GM12892 (cell line): ENCODE data around the gene RPGR.

ENCODE experiments used
- POLR2AphosphoS5 ChIP-seq: IDR thresholded peaks from 2 replicates; pipeline ENCODE4 v1.6.1; 2011; ENCODE audit warnings: low read depth, low read length, control low read depth
- TAF1 ChIP-seq: IDR thresholded peaks from 2 replicates; pipeline ENCODE4 v1.6.1; 2011; ENCODE audit warnings: low read depth, mild to moderate bottlenecking, control low read depth, low read length, borderline replicate concordance

- TF ChIP-seq TAF1 (no peak), POLR2AphosphoS5 (no peak)
Measured at GRCh38 chrX:38326086-38326485, 1.2 kb downstream of the RPGR start.
